ENCODE data around the gene FGF19.

Gene FGF19

DNA sequence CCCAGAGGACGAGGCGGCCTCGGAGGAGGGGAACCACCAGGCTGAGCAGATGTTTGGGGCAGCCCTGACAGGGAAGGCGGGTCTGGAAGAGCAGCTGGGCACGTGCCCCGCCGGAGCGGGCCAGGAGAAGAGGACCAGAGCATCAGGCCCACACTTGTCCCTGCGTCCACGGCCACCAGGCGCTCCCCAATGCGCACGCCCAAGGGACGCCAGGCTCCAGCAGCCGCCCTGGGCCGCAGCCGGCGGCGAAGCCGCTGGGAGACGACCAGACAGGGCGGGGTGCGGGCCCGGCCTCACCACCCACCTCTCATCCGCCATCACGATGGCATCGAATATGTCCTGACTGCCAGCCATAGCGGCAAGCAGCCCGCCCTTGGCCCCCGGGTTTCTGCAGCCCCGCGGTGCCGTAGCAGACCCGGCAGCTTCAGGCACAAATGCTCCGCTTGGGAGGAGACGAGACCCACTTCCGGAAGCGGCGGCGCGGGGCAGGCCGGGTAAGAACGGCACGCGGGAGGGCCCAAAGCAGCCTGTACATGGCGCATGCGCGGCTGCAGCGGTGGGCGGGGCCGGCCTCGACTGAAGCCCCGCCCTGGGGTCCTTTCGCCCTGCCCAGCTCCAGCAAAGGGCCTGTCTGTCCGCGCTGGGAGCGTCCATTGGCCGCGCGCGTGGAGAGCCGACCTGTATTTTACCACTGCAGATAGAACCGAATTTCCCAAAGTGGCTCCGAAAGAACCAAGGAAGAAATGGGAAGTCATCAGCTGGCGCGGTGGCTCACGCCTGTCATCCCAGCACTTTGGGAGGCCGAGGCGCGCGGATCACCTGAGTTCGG, 28.7 kb downstream of the FGF19 start, which contains the start of gene LTO1:
Gene LTO1 (minus strand): TSS at position 468 of the 829 bp plus-strand sequence. CDS start 114 bp downstream, at position 354.
- peaks cover 32% of the 10 kb centered on the region for H3K4me1 Mint-ChIP-seq
- H3K9me3 Mint-ChIP-seq = no peaks in the 10 kb centered on the region
- DNase-seq (peak; percentile 94 to 95), ATAC-seq (peak; percentile 96)
- no peaks in the 10 kb centered on the region for H3K27me3 Mint-ChIP-seq
- H3K4me3 Mint-ChIP-seq = peak within 1 kb of the TSS; percentile 91 to 98
- peak within 1 kb of the TSS; percentile 94 to 97 for H3K27ac Mint-ChIP-seq

- ATAC-seq = no peak
- Mint-ChIP-seq H3K27me3 (no peaks in the 10 kb centered on the region), H3K4me1 (peaks cover 32% of the 10 kb centered on the region), H3K4me3 (peak overlapping the region; percentile 91 to 98), H3K9me3 (no peaks in the 10 kb centered on the region), H3K27ac (peak overlapping the region; percentile 81 to 97)
- peak in 1 of 2 donors; percentile 5 for DNase-seq
These were observed 29.4 kb downstream of the FGF19 start for GRCh38 chr11:69674267-69674885.

GRCh38 chr11:69671734-69672465, 31.9 kb downstream of the FGF19 start:
- Mint-ChIP-seq H3K27me3 (no peaks in the 10 kb centered on the region), H3K27ac (peak overlapping the region in 1 of 2 donors; percentile 55), H3K4me3 (no peak overlapping the region), H3K4me1 (peaks cover 32% of the 10 kb centered on the region), H3K9me3 (no peaks in the 10 kb centered on the region)
- DNase-seq (no peak), ATAC-seq (no peak)

GRCh38 chr11:69670158-69670845, 33.5 kb downstream of the FGF19 start:
- peak; percentile 47 to 48 for DNase-seq
- peak; percentile 18 for ATAC-seq
- Mint-ChIP-seq H3K4me1 (peaks cover 26% of the 10 kb centered on the region), H3K27me3 (no peaks in the 10 kb centered on the region), H3K9me3 (no peaks in the 10 kb centered on the region), H3K4me3 (no peak overlapping the region), H3K27ac (no peak overlapping the region)

GRCh38 chr11:69669486-69669885, 34.3 kb downstream of the FGF19 start:
- no peak for ATAC-seq
- Mint-ChIP-seq H3K9me3 (no peaks in the 10 kb centered on the region), H3K27me3 (no peaks in the 10 kb centered on the region), H3K27ac (no peak overlapping the region), H3K4me1 (peaks cover 20% of the 10 kb centered on the region), H3K4me3 (no peak overlapping the region)
- DNase-seq = no peak

DNA sequence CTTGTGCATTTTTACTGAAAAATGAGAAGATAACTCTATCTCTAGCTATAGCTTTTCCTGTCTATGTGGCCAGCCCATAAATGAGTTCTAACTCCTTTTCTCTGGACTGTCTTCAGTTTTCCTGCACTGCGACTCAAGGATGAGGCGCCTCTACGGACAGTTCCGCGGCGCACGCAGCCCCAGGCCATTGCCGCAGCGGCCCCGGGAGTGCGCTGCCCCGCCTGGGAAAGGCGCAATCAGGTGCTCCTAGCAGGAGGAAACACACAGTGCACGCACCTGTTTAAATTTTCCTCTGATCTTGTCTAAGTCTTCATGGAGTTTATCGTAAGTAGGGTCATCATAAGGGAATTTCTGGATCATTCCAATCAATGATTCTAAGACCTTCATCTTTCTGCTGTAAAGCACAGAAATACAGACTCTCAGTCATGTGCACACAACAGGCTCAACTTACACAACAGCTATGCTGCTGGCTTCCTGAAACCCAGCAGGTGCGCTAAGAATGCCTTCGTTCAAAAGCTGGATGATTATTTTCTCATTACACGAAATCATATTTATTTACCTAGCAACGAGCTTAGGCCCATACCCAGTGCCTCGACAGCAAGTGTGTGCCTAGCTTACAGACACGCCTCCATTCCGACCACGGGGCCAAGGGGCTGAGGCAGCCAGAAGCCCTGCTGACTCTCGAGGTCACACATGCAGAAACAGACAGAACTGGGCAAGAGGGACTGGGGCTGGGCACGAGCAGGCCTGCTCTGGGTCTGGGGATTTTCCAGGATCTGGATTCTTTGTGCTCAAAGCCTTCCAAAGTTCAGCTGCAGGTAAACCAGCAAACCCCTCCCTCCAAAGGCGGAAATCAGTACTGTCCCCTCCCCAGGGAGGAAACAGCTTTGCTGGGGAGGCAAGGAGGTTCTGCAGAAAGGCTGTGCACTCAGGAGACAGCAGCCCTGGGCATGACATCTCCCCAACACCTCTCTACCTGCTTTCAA, 35.9 kb downstream of the FGF19 start:
- Mint-ChIP-seq H3K4me3 (no peak overlapping the region), H3K27ac (peak overlapping the region in 1 of 2 donors; percentile 65), H3K4me1 (peaks cover 4% of the 10 kb centered on the region), H3K9me3 (no peaks in the 10 kb centered on the region), H3K27me3 (no peaks in the 10 kb centered on the region)
- ATAC-seq (no peak), DNase-seq (no peak)

DNA sequence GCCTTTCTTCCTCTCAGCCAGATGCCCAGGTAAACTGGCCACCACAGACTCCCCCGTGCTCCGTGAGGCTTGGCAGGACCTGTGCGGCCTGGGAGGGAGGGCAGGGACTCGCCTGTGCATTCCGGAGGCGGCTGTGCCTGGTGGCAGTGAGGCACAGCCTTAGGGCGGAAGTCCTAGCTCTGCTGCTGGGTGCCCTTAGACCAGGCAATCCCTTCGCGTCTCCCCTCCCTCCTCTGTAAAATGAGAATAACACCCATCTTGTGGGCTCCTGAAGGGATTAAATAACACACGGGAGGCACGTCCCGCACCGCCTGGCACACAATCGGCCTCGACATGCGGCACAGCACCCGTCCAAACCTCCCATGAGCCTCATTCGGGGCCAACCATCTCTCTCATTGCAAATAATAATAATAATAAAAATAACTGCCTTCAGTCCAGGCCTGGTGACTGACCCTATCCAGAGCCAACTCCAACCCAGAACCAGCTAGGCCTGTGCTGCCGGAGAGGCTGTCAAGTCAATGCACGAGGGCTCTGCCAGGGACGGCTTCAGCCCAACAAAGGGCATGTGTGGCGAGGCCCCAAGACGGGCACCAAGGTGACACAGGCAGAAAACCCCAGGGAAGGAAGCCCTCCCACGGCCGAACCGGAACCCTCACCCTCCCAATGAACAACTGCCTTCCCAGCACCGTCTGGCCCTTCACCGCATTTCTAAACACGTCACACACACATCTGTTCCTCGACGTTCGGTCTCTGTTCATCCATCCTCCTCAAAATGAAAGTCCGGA, 36.9 kb downstream of the FGF19 start:
- Mint-ChIP-seq H3K27ac (no peak overlapping the region), H3K4me3 (no peak overlapping the region), H3K4me1 (no peaks in the 10 kb centered on the region), H3K27me3 (no peaks in the 10 kb centered on the region), H3K9me3 (no peaks in the 10 kb centered on the region)
- ATAC-seq (no peak), DNase-seq (no peak)

GRCh38 chr11:69666261-69666660, 37.6 kb downstream of the FGF19 start:
- ATAC-seq (no peak), DNase-seq (no peak)
- Mint-ChIP-seq H3K27ac (no peak overlapping the region), H3K27me3 (no peaks in the 10 kb centered on the region), H3K4me1 (no peaks in the 10 kb centered on the region), H3K9me3 (no peaks in the 10 kb centered on the region), H3K4me3 (no peak overlapping the region)

DNA sequence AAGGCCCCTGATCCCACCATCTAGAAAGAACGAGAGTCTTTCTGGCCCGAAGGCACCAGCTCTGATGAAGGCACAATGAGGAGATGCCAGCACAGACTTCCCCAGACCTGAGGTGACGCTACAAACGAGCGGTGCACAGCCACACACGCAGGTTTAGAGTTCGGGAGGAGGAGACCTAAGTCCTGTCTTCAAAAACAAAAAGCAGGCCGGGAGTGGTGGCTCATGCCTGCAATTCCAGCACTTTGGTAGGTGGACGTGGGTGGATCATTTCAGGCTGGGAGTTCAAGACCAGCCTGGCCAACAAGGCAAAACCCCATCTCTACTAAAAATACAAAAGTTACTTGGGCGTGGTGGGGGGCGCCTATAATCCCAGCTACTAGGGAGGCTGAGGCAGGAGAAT, 38.2 kb downstream of the FGF19 start:
- Mint-ChIP-seq H3K27me3 (no peaks in the 10 kb centered on the region), H3K4me3 (no peak overlapping the region), H3K4me1 (no peaks in the 10 kb centered on the region), H3K27ac (no peak overlapping the region), H3K9me3 (no peaks in the 10 kb centered on the region)
- no peak for DNase-seq
- no peak for ATAC-seq

- peak overlapping the region; percentile 13 to 54 for H3K27ac Mint-ChIP-seq
- no peaks in the 10 kb centered on the region for H3K4me1 Mint-ChIP-seq
- ATAC-seq = no peak
- H3K4me3 Mint-ChIP-seq = no peak overlapping the region
- H3K9me3 Mint-ChIP-seq = no peaks in the 10 kb centered on the region
- DNase-seq = no peak
- H3K27me3 Mint-ChIP-seq = no peaks in the 10 kb centered on the region
These were observed 38.9 kb downstream of the FGF19 start for GRCh38 chr11:69664901-69665300.

GRCh38 chr11:69664103-69664775, 39.6 kb downstream of the FGF19 start:
- Mint-ChIP-seq H3K4me1 (no peaks in the 10 kb centered on the region), H3K27me3 (no peaks in the 10 kb centered on the region), H3K4me3 (no peak overlapping the region), H3K27ac (peak overlapping the region in 1 of 2 donors; percentile 72), H3K9me3 (no peaks in the 10 kb centered on the region)
- no peak for DNase-seq
- no peak for ATAC-seq

DNA sequence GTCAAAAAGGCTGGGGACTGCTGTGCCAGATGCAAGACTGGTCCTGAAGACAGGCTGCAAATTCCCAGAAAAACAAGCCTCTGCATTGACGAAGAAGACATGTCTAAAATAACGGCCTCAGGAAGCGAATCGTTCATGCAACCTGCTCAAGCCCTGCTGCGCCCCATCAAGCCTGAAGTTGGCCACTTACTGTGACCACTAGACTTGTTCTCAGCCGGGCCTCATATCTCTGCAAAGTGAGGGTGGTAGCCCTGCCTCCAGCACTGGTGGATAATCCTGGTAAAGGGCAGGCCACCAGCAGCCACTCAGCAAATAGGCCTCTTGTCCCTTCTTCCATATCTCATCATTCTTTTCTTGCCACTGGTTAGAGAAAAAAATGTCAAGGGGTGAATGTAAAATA, 40.5 kb downstream of the FGF19 start:
- Mint-ChIP-seq H3K27ac (peak overlapping the region in 1 of 2 donors; percentile 15), H3K9me3 (no peaks in the 10 kb centered on the region), H3K4me3 (no peak overlapping the region), H3K27me3 (no peaks in the 10 kb centered on the region), H3K4me1 (no peaks in the 10 kb centered on the region)
- no peak for DNase-seq
- no peak for ATAC-seq

GRCh38 chr11:69662806-69663205, 41.0 kb downstream of the FGF19 start:
- no peak for ATAC-seq

More at GRCh38 chr11:69662806-69663205, 41.0 kb downstream of the FGF19 start:
- no peaks in the 10 kb centered on the region for H3K9me3 Mint-ChIP-seq
- H3K4me1 Mint-ChIP-seq = no peaks in the 10 kb centered on the region
- H3K27me3 Mint-ChIP-seq = no peaks in the 10 kb centered on the region
- H3K27ac Mint-ChIP-seq = peak overlapping the region in 1 of 2 donors; percentile 15
- DNase-seq = no peak
- H3K4me3 Mint-ChIP-seq = no peak overlapping the region
